ENCODE measurements around the gene ELMOD1.
A peak's percentile ranks its signal among the peaks of the same experiment; 100 is the strongest.

Gene ELMOD1

DNA sequence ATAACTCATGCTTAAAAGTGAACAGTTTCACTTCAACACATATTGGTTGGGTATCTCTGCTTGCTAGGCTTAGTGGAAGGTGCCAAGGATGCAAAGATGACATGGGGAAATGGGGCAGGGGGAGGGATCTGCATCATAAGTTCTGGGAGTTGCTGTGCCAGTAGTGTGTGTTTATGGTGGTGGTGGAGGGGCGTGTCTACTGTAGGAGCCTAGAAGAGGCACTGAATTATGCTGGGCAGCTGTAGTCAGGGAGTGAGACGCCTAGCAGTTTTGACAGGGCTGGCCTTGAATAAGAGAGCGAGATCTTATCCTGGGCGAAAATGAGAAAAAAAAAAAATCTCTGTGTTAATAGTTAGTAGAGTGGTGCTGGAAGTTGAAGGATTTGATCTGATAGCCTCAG, 3.0 kb downstream of the ELMOD1 start:
- Histone ChIP-seq H3K27ac (ENCODE audit: insufficient read depth in 1 of 2, low read depth in 1 of 2, low read length in 2 of 2, poor library complexity in 1 of 2, severe bottlenecking in 2 of 2) (no peak overlapping the region), H3K27me3 (replicated peaks in 2 of 5; ENCODE audit: control insufficient read depth in 4 of 5, insufficient read depth in 5 of 5, low read length in 4 of 5) (peaks cover 34 to 91% (median 53%) of the 10 kb centered on the region in 5 experiments), H3K4me1 (ENCODE audit: control extremely low read depth in 1 of 4, control insufficient read depth in 4 of 4, insufficient read depth in 4 of 4, low read length in 3 of 4) (peaks cover 0 to 17% (median 17%) of the 10 kb centered on the region in 4 experiments), H3K4me3 (ENCODE audit: control insufficient read depth in 1 of 7, extremely low read depth in 1 of 7, insufficient read depth in 4 of 7, low read depth in 2 of 7, low read length in 6 of 7) (no peak overlapping the region), H3K36me3 (ENCODE audit: control insufficient read depth in 4 of 4, insufficient read depth in 4 of 4, low read length in 3 of 4) (no peaks in the 10 kb centered on the region), H3K9me3 (ENCODE audit: control extremely low read depth in 1 of 5, control insufficient read depth in 4 of 5, insufficient read depth in 2 of 5, low read depth in 1 of 5, low read length in 4 of 5) (peaks cover 0 to 2% (median 0%) of the 10 kb centered on the region in 5 experiments)
- ChIA-PET CTCF (no interaction called here), POLR2A (no interaction called here)
- 31% methylated on average over 4 of the region's 4 CpGs for WGBS (ENCODE audit: insufficient coverage)
- DNase-seq = no peak

DNA sequence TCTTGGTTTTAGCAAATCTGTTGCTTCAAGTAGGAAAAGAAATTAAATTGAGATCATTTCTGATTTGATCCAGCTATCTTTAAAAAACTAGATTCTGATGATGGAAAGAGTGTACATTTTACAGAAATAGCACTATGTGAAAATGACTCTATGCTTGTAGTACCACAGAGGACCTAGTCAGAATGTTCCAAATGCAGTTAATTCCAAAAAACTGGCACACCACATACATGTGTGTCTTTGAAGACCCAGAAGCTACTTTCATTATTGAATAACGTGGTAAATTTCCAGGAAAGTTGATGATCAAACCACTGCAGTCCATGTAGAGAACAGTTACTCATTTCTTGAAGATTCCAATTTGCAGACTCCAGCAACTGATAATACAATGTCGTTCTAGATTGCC, 3.8 kb downstream of the ELMOD1 start:
- DNase-seq = no peak
- Histone ChIP-seq H3K27me3 (replicated peaks in 2 of 5; ENCODE audit: control insufficient read depth in 4 of 5, insufficient read depth in 5 of 5, low read length in 4 of 5) (peaks cover 34 to 85% (median 49%) of the 10 kb centered on the region in 5 experiments), H3K4me1 (ENCODE audit: control extremely low read depth in 1 of 4, control insufficient read depth in 4 of 4, insufficient read depth in 4 of 4, low read length in 3 of 4) (peaks cover 0 to 17% (median 17%) of the 10 kb centered on the region in 4 experiments), H3K36me3 (ENCODE audit: control insufficient read depth in 4 of 4, insufficient read depth in 4 of 4, low read length in 3 of 4) (no peaks in the 10 kb centered on the region), H3K27ac (ENCODE audit: insufficient read depth in 1 of 2, low read depth in 1 of 2, low read length in 2 of 2, poor library complexity in 1 of 2, severe bottlenecking in 2 of 2) (no peak overlapping the region), H3K9me3 (ENCODE audit: control extremely low read depth in 1 of 5, control insufficient read depth in 4 of 5, insufficient read depth in 2 of 5, low read depth in 1 of 5, low read length in 4 of 5) (no peaks in the 10 kb centered on the region), H3K4me3 (ENCODE audit: control insufficient read depth in 1 of 7, extremely low read depth in 1 of 7, insufficient read depth in 4 of 7, low read depth in 2 of 7, low read length in 6 of 7) (no peak overlapping the region)
- POLR2A ChIA-PET = no interaction called here
- CTCF ChIA-PET = interaction anchor here (0.7 to 1.1 kb wide), 2 partner anchors 19 to 94 kb away, joined by 3 to 4 read pairs; no protein-coding TSS in a partner anchor
- WGBS (ENCODE audit: insufficient coverage) = 93% methylated on average over 1 of the region's 2 CpGs

DNA sequence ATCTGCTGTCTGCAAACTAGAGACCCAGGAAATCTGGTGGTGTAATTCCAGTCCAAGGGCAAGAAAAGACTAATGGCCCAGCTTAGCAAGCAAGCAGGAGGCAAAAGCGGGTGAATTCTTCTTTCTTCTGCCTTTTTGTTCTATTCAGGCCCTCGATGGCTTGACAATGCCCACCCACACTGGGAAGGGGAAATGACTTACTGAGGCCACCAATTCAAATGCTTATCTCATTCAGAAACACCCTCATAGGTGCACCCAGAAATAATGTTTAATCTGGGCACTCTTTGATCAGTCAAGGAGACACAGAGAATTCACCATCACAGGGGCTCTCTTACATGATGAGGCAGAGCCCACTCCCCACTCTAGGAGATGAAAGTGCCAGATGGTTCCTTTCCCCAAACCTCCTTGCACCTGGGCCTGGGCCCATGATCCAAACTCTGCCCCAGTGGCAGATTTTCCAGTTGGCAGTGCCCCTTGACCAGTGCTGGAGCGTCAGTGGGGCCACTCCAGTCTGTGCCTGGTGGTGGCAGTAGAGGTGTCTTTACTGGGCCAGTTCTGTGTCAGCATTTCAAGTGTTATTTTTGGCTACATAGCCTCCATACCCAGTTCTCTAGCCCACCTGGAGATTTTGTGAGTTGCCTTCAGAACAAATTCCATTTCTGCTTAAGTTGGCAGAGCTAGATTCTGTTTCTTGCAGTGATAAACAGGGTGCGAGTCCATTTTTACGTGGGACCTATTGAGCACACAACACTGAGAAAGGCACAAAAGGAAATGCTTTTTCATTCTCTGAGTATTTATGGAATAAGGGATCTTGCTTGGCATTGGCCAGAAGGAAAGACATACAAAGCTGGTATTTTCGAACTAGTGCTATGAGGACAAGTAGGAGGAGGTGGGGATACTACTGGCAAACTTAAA, 7.5 kb downstream of the ELMOD1 start:
- WGBS (ENCODE audit: insufficient coverage) = 62% methylated on average over 6 of the region's 6 CpGs
- POLR2A ChIA-PET = no interaction called here
- H3K4me3 ChIP-seq (ENCODE audit: control insufficient read depth in 1 of 7, extremely low read depth in 1 of 7, insufficient read depth in 4 of 7, low read depth in 2 of 7, low read length in 6 of 7) = no peak overlapping the region
- H3K9me3 ChIP-seq (ENCODE audit: control extremely low read depth in 1 of 5, control insufficient read depth in 4 of 5, insufficient read depth in 2 of 5, low read depth in 1 of 5, low read length in 4 of 5) = no peaks in the 10 kb centered on the region
- H3K27ac ChIP-seq (ENCODE audit: insufficient read depth in 1 of 2, low read depth in 1 of 2, low read length in 2 of 2, poor library complexity in 1 of 2, severe bottlenecking in 2 of 2) = no peak overlapping the region
- H3K4me1 ChIP-seq (ENCODE audit: control extremely low read depth in 1 of 4, control insufficient read depth in 4 of 4, insufficient read depth in 4 of 4, low read length in 3 of 4) = no peaks in the 10 kb centered on the region
- H3K36me3 ChIP-seq (ENCODE audit: control insufficient read depth in 4 of 4, insufficient read depth in 4 of 4, low read length in 3 of 4) = no peaks in the 10 kb centered on the region
- H3K27me3 ChIP-seq (replicated peaks in 2 of 5; ENCODE audit: control insufficient read depth in 4 of 5, insufficient read depth in 5 of 5, low read length in 4 of 5) = peaks cover 20 to 71% (median 38%) of the 10 kb centered on the region in 5 experiments
- CTCF ChIA-PET = interaction anchor here (1.0 to 1.7 kb wide), 3 partner anchors 31 to 91 kb away, joined by 3 to 4 read pairs (median 4); no protein-coding TSS in a partner anchor
- peak in 1 of 3 donors; percentile 21 for DNase-seq

DNA sequence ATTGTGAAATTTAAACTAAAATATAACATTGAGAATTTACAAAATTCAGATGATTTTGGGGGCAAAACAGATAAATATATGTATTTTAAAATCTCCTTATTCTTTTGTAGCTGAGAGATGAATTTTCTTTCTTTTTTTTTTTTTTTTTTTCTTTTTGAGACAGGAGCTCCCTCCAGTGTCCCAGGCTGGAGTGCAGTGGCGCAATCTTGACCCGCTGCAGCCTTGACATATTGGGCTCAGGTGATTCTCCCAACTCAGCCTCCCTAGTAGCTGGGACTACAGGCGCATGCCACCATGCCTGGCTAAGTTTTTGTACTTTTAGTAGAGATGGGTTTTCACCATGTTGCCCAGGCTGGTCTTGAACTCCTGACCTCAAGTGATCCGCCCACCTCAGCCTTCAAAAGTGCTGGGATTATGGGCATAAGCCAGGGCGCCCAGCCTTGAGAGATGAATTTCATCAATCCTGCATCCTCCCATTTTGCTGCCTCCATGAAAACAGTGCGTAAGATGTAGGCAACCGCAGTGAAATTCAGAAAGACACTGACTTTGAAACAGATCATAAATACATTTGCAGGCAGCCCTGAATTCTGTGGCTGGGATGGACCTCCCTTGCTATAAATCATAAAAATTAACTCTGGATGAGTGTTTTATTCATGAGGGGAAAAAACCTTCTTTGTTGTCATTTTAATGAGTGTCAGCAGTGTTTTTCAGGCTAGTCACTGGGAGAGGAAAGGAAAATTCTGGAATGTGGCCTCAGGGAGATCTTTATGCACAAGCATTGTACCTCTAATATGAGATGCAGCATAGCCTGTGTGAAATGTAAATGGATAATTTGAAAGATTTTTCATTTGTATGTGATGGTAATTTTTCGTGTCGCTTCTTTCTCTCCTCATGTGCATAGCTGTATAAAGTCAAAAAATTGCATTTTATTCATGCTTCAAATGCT, 14.4 kb downstream of the ELMOD1 start:
- no peak overlapping the region for H3K4me3 ChIP-seq (ENCODE audit: control insufficient read depth in 1 of 7, extremely low read depth in 1 of 7, insufficient read depth in 4 of 7, low read depth in 2 of 7, low read length in 6 of 7)
- 100% methylated on average over 4 of the region's 9 CpGs for WGBS (ENCODE audit: insufficient coverage)
- H3K4me1 ChIP-seq (ENCODE audit: control extremely low read depth in 1 of 4, control insufficient read depth in 4 of 4, insufficient read depth in 4 of 4, low read length in 3 of 4) = no peaks in the 10 kb centered on the region
- no peak for DNase-seq
- peaks cover 2 to 69% (median 22%) of the 10 kb centered on the region in 5 experiments for H3K27me3 ChIP-seq (replicated peaks in 2 of 5; ENCODE audit: control insufficient read depth in 4 of 5, insufficient read depth in 5 of 5, low read length in 4 of 5)
- CTCF ChIA-PET = no interaction called here
- no peaks in the 10 kb centered on the region for H3K9me3 ChIP-seq (ENCODE audit: control extremely low read depth in 1 of 5, control insufficient read depth in 4 of 5, insufficient read depth in 2 of 5, low read depth in 1 of 5, low read length in 4 of 5)
- H3K36me3 ChIP-seq (ENCODE audit: control insufficient read depth in 4 of 4, insufficient read depth in 4 of 4, low read length in 3 of 4) = no peaks in the 10 kb centered on the region
- POLR2A ChIA-PET = no interaction called here
- H3K27ac ChIP-seq (ENCODE audit: insufficient read depth in 1 of 2, low read depth in 1 of 2, low read length in 2 of 2, poor library complexity in 1 of 2, severe bottlenecking in 2 of 2) = no peak overlapping the region

- WGBS (ENCODE audit: insufficient coverage) = 85% methylated on average over 2 of the region's 3 CpGs
- CTCF ChIA-PET = interaction anchor here (0.6 to 1.1 kb wide), 2 partner anchors 26 to 196 kb away, joined by 3 read pairs; no protein-coding TSS in a partner anchor
Measured at GRCh38 chr11:107606141-107606540, 15.2 kb downstream of the ELMOD1 start.

DNA sequence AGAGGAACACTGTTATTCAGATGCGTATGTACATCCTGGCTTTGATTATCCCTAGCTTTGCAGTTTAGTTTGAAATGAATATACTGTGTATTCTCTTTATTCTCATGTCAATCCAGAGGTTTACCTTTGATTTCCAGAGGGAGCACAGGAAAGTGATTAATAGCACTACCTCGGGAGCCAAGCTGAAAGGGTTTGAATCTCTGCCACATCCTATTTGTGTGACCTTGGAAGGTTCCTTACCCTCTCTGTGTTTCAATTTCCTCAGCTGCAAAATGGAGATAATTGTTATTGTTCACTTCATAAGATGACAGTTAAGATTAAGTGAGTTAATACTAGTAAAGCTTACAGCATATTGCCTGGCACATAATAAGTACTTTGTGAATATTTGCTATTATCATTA, 17.9 kb downstream of the ELMOD1 start:
- CTCF ChIA-PET = interaction anchor here (0.8 kb wide), 1 partner anchor 8 kb away, joined by 4 read pairs; no protein-coding TSS in a partner anchor
- Histone ChIP-seq H3K27ac (ENCODE audit: insufficient read depth in 1 of 2, low read depth in 1 of 2, low read length in 2 of 2, poor library complexity in 1 of 2, severe bottlenecking in 2 of 2) (no peak overlapping the region), H3K4me1 (ENCODE audit: control extremely low read depth in 1 of 4, control insufficient read depth in 4 of 4, insufficient read depth in 4 of 4, low read length in 3 of 4) (no peaks in the 10 kb centered on the region), H3K9me3 (ENCODE audit: control extremely low read depth in 1 of 5, control insufficient read depth in 4 of 5, insufficient read depth in 2 of 5, low read depth in 1 of 5, low read length in 4 of 5) (no peaks in the 10 kb centered on the region), H3K27me3 (replicated peaks in 2 of 5; ENCODE audit: control insufficient read depth in 4 of 5, insufficient read depth in 5 of 5, low read length in 4 of 5) (peaks cover 7 to 73% (median 16%) of the 10 kb centered on the region in 5 experiments), H3K36me3 (ENCODE audit: control insufficient read depth in 4 of 4, insufficient read depth in 4 of 4, low read length in 3 of 4) (no peaks in the 10 kb centered on the region), H3K4me3 (ENCODE audit: control insufficient read depth in 1 of 7, extremely low read depth in 1 of 7, insufficient read depth in 4 of 7, low read depth in 2 of 7, low read length in 6 of 7) (no peak overlapping the region)
- DNase-seq = no peak
- no CpG with 5 or more reads among the region's 2 CpGs for WGBS (ENCODE audit: insufficient coverage)
- POLR2A ChIA-PET = no interaction called here

More at GRCh38 chr11:107606141-107606540, 15.2 kb downstream of the ELMOD1 start:
- POLR2A ChIA-PET = no interaction called here
- DNase-seq = peak in 1 of 3 donors; percentile 26
- H3K36me3 ChIP-seq (ENCODE audit: control insufficient read depth in 4 of 4, insufficient read depth in 4 of 4, low read length in 3 of 4) = no peaks in the 10 kb centered on the region
- peaks cover 5 to 67% (median 22%) of the 10 kb centered on the region in 5 experiments for H3K27me3 ChIP-seq (replicated peaks in 2 of 5; ENCODE audit: control insufficient read depth in 4 of 5, insufficient read depth in 5 of 5, low read length in 4 of 5)
- H3K4me3 ChIP-seq (ENCODE audit: control insufficient read depth in 1 of 7, extremely low read depth in 1 of 7, insufficient read depth in 4 of 7, low read depth in 2 of 7, low read length in 6 of 7) = no peak overlapping the region
- no peaks in the 10 kb centered on the region for H3K9me3 ChIP-seq (ENCODE audit: control extremely low read depth in 1 of 5, control insufficient read depth in 4 of 5, insufficient read depth in 2 of 5, low read depth in 1 of 5, low read length in 4 of 5)
- no peak overlapping the region for H3K27ac ChIP-seq (ENCODE audit: insufficient read depth in 1 of 2, low read depth in 1 of 2, low read length in 2 of 2, poor library complexity in 1 of 2, severe bottlenecking in 2 of 2)
- no peaks in the 10 kb centered on the region for H3K4me1 ChIP-seq (ENCODE audit: control extremely low read depth in 1 of 4, control insufficient read depth in 4 of 4, insufficient read depth in 4 of 4, low read length in 3 of 4)
